Measurements from ENCODE around the gene MAZ. TPM values are rescaled to one million over a fixed set of nuclear protein-coding genes. Genes with fewer than 3 reads are reported as not detected.

The MAZ gene
- total and polyA plus RNA-seq, 4 donors: 16.0 to 272 (median 45.1) TPM

DNA sequence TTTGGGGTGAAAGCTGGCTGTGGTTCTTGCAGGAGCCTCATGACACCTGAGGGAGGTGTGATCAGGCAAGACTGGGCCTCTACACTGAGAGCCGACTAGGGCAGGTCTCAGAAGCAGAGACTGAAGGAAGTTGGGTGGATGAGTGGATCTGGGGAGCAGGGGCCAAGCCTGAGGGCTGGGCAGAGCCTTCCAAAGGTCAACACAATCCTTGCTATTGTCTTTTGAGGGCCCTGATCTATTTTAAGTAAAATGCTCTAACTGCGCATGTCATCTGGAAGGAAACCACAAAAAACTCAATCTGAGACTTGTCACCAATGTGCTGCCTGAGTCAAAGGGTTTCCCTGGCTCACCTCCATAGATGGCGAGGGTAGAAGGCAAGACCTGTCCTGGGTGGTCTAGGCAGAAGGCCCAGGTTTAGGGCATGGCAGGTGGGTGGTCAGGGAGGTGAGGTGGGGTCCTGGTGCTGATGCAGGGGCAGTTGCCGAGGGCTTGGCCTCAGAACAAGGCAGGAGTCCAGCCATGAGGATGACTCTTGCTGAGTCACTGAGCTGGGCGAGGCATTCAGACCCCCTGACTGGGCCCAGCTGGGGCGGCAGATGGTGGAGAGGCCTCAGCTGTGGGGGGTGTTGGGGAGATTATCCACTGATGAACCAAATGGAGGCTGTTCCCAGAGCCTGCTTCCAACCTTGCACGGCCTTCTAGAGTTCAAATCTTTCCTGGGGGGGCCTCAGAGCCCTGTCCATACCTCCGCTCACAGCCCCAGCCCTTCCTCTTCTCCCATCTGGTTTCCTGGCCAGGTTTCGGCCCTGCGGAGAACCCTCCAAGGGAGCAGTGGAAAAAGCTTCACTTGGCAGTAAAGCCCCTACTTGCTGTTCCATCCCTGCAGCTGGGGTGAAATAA is 19.1 kb downstream of the MAZ start:
- no peak overlapping the region for H3K4me3 ChIP-seq (ENCODE audit: low read depth in 1 of 3, low read length in 3 of 3)
- no peaks in the 10 kb centered on the region for H3K9me3 ChIP-seq (ENCODE audit: control insufficient read depth in 4 of 4, low read length in 3 of 4)
- 80% methylated on average over 10 of the region's 10 CpGs for WGBS
- H3K27me3 ChIP-seq (ENCODE audit: control insufficient read depth in 4 of 4, insufficient read depth in 4 of 4, low read length in 3 of 4): no peaks in the 10 kb centered on the region
- H3K27ac ChIP-seq (ENCODE audit: low read depth in 1 of 2, low read length in 2 of 2): peak overlapping the region; percentile 19 to 30
- no peak for DNase-seq (ENCODE audit: low spot score)
- no peaks in the 10 kb centered on the region for H3K36me3 ChIP-seq (ENCODE audit: control insufficient read depth in 4 of 4, insufficient read depth in 3 of 4, low read depth in 1 of 4, low read length in 3 of 4)
- H3K4me1 ChIP-seq (ENCODE audit: control insufficient read depth in 4 of 4, insufficient read depth in 4 of 4, low read length in 3 of 4): peaks cover 17 to 44% (median 27%) of the 10 kb centered on the region in 4 donors
- no peak overlapping the region for H3K9ac ChIP-seq (ENCODE audit: low read depth in 1 of 2, low read length in 2 of 2)
- TF ChIP-seq TAF1 (conservative IDR thresholded peaks at IDR 0.05) (no peak), RAD21 (IDR thresholded peaks at IDR 0.05) (no peak), FOXA2 (IDR thresholded peaks at IDR 0.05) (no peak), SP1 (IDR thresholded peaks at IDR 0.05) (no peak), YY1 (IDR thresholded peaks at IDR 0.05) (no peak), JUND (IDR thresholded peaks at IDR 0.05) (no peak)
- TF ChIP-seq, protein P1, sequence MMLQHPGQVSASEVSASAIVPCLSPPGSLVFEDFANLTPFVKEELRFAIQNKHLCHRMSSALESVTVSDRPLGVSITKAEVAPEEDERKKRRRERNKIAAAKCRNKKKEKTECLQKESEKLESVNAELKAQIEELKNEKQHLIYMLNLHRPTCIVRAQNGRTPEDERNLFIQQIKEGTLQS (IDR thresholded peaks at IDR 0.05): no peak
- TF ChIP-seq, protein P2, sequence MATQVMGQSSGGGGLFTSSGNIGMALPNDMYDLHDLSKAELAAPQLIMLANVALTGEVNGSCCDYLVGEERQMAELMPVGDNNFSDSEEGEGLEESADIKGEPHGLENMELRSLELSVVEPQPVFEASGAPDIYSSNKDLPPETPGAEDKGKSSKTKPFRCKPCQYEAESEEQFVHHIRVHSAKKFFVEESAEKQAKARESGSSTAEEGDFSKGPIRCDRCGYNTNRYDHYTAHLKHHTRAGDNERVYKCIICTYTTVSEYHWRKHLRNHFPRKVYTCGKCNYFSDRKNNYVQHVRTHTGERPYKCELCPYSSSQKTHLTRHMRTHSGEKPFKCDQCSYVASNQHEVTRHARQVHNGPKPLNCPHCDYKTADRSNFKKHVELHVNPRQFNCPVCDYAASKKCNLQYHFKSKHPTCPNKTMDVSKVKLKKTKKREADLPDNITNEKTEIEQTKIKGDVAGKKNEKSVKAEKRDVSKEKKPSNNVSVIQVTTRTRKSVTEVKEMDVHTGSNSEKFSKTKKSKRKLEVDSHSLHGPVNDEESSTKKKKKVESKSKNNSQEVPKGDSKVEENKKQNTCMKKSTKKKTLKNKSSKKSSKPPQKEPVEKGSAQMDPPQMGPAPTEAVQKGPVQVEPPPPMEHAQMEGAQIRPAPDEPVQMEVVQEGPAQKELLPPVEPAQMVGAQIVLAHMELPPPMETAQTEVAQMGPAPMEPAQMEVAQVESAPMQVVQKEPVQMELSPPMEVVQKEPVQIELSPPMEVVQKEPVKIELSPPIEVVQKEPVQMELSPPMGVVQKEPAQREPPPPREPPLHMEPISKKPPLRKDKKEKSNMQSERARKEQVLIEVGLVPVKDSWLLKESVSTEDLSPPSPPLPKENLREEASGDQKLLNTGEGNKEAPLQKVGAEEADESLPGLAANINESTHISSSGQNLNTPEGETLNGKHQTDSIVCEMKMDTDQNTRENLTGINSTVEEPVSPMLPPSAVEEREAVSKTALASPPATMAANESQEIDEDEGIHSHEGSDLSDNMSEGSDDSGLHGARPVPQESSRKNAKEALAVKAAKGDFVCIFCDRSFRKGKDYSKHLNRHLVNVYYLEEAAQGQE (IDR thresholded peaks at IDR 0.05): no peak

DNA sequence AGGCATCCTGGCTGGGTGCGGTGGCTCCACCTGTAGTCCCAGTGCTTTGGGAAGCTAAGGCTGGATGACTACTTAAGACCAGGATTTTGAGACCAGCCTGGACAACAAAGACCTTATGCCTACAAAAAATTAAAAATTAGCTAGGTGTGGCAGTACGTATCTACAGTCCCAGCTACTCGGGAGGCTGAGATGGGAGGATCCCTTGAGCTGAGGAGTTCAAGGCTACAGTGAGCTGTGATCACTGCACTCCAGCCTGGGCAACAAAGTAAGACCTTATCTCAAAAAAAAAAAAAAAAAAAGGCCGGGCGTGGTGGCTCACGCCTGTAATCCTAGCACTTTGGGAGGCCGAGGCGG is 20.0 kb downstream of the MAZ start:
- Histone ChIP-seq H3K27ac (ENCODE audit: low read depth in 1 of 2, low read length in 2 of 2) (no peak overlapping the region), H3K27me3 (ENCODE audit: control insufficient read depth in 4 of 4, insufficient read depth in 4 of 4, low read length in 3 of 4) (no peaks in the 10 kb centered on the region), H3K4me3 (ENCODE audit: low read depth in 1 of 3, low read length in 3 of 3) (no peak overlapping the region), H3K9me3 (ENCODE audit: control insufficient read depth in 4 of 4, low read length in 3 of 4) (no peaks in the 10 kb centered on the region), H3K9ac (ENCODE audit: low read depth in 1 of 2, low read length in 2 of 2) (no peak overlapping the region), H3K4me1 (ENCODE audit: control insufficient read depth in 4 of 4, insufficient read depth in 4 of 4, low read length in 3 of 4) (peaks cover 13 to 39% (median 24%) of the 10 kb centered on the region in 4 donors), H3K36me3 (ENCODE audit: control insufficient read depth in 4 of 4, insufficient read depth in 3 of 4, low read depth in 1 of 4, low read length in 3 of 4) (peaks cover 0 to 3% (median under 1%) of the 10 kb centered on the region in 4 donors)
- TF ChIP-seq RAD21 (IDR thresholded peaks at IDR 0.05) (no peak), EGR1 (IDR thresholded peaks at IDR 0.05; ENCODE audit: low read depth in 2 of 2) (no peak), YY1 (IDR thresholded peaks at IDR 0.05) (no peak), HNF4G (IDR thresholded peaks at IDR 0.05) (no peak), SP1 (IDR thresholded peaks at IDR 0.05) (no peak), TAF1 (conservative IDR thresholded peaks at IDR 0.05) (no peak), GABPA (IDR thresholded peaks at IDR 0.05 in 1 of 2, conservative IDR thresholded peaks at IDR 0.05 in 1 of 2) (no peak), FOXA1 (IDR thresholded peaks at IDR 0.05) (no peak), FOXA2 (IDR thresholded peaks at IDR 0.05) (no peak), NR2F2 (IDR thresholded peaks at IDR 0.05) (no peak), HNF4A (conservative IDR thresholded peaks at IDR 0.05) (no peak), RXRA (IDR thresholded peaks at IDR 0.05) (no peak), JUND (IDR thresholded peaks at IDR 0.05) (no peak)
- TF ChIP-seq, protein P3, sequence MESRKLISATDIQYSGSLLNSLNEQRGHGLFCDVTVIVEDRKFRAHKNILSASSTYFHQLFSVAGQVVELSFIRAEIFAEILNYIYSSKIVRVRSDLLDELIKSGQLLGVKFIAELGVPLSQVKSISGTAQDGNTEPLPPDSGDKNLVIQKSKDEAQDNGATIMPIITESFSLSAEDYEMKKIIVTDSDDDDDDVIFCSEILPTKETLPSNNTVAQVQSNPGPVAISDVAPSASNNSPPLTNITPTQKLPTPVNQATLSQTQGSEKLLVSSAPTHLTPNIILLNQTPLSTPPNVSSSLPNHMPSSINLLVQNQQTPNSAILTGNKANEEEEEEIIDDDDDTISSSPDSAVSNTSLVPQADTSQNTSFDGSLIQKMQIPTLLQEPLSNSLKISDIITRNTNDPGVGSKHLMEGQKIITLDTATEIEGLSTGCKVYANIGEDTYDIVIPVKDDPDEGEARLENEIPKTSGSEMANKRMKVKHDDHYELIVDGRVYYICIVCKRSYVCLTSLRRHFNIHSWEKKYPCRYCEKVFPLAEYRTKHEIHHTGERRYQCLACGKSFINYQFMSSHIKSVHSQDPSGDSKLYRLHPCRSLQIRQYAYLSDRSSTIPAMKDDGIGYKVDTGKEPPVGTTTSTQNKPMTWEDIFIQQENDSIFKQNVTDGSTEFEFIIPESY (IDR thresholded peaks at IDR 0.05): no peak
- TF ChIP-seq, protein P1 (IDR thresholded peaks at IDR 0.05): no peak
- TF ChIP-seq, protein P4, sequence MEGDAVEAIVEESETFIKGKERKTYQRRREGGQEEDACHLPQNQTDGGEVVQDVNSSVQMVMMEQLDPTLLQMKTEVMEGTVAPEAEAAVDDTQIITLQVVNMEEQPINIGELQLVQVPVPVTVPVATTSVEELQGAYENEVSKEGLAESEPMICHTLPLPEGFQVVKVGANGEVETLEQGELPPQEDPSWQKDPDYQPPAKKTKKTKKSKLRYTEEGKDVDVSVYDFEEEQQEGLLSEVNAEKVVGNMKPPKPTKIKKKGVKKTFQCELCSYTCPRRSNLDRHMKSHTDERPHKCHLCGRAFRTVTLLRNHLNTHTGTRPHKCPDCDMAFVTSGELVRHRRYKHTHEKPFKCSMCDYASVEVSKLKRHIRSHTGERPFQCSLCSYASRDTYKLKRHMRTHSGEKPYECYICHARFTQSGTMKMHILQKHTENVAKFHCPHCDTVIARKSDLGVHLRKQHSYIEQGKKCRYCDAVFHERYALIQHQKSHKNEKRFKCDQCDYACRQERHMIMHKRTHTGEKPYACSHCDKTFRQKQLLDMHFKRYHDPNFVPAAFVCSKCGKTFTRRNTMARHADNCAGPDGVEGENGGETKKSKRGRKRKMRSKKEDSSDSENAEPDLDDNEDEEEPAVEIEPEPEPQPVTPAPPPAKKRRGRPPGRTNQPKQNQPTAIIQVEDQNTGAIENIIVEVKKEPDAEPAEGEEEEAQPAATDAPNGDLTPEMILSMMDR (IDR thresholded peaks at IDR 0.05; ENCODE audit: low read depth, low read length, missing input control): no peak
- TF ChIP-seq, protein P5, sequence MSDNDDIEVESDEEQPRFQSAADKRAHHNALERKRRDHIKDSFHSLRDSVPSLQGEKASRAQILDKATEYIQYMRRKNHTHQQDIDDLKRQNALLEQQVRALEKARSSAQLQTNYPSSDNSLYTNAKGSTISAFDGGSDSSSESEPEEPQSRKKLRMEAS (IDR thresholded peaks at IDR 0.05): no peak
- TF ChIP-seq, protein P2 (IDR thresholded peaks at IDR 0.05): no peak
- no peak for DNase-seq (ENCODE audit: low spot score)
- WGBS: 90% methylated on average over 6 of the region's 8 CpGs
